Measurements from ENCODE around the gene KY.
A peak's percentile ranks its signal among the peaks of the same experiment; 100 is the strongest.

DNA sequence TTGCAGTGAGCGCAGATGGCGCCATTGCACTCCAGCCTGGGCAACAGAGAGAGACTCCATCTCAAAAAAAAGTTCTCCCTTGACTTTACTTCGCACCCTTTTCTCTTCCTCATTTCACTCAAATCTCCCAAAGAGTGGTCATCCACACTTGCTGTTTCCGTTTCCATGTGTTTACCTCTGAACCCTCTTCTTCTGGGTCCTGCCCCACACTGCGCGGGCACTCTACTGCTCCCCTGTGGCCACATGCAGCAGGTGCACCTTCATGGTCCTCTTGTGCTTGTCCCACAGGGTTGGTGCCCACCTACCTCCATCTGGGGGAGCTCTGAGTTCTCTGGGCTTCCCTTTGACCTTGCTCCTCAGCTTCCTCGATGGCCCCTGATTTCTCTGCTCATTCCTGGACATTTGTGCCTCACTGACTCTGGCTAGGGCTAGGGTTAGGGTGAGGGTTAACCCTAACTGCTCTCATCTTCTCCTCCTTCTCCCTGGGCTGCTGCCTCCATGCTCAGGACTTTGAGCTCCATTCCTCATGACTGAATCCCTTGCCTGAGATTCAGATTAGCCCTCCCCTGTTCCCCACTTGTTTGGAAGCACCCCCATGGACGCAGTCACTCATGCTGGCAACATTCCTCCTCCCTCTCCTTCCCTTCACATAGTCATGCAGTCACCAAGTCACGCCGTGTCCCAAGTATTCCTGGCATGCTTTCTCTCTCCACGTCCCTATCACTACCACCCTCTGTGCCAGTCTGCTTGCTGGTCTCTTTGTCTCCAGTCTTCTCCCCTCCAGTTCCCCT lies 26.6 kb upstream of the KY start:
- peak; percentile 76 for TF ChIP-seq CTCF (CRISPR knock-in tag; IDR thresholded peaks at IDR 0.05)
- TF ChIP-seq NFIC (IDR thresholded peaks at IDR 0.05; ENCODE audit: low read length): no peak
- TF ChIP-seq FIP1L1 (IDR thresholded peaks at IDR 0.05; ENCODE audit: borderline replicate concordance, insufficient read depth, low read depth, low read length): no peak
- TF ChIP-seq EZH2 (conservative IDR thresholded peaks at IDR 0.05; ENCODE audit: low read depth, low read length): no peak
- TF ChIP-seq ZNF761 (CRISPR knock-in tag; conservative IDR thresholded peaks at IDR 0.05): no peak
- TF ChIP-seq FOXK1 (CRISPR knock-in tag; IDR thresholded peaks at IDR 0.05; ENCODE audit: borderline replicate concordance, low read depth): no peak
